ENCODE measurements around the gene RASSF8. TPM values are rescaled to one million over a fixed set of nuclear protein-coding genes. Genes with fewer than 3 reads are reported as not detected.
"Not testable (repeated sequence)": the region's sequence is repeated elsewhere in the genome, so short reads cannot be mapped to it uniquely, and the experiment has no call there.

RASSF8 gene
- total RNA-seq, 1 experiment from 2014 or later, result 22.4 TPM

GRCh38 chr12:26043135-26044006 is 84.9 kb downstream of the RASSF8 start:
- Histone ChIP-seq H3K4me1 (0 out of 2 replicates have a peak, but pooled peaks cover 2% of the 10 kb centered on the region), H3K4me3 (no peak overlapping the region), H3K36me3 (no peaks in the 10 kb centered on the region), H3K9me3 (replicated peaks) (no peaks in the 10 kb centered on the region), H3K27ac (no peak overlapping the region), H3K27me3 (no peaks in the 10 kb centered on the region)
- DNase-seq, result no peak

GRCh38 chr12:26044007-26044394 is 85.5 kb downstream of the RASSF8 start:
- no peak overlapping the region for H3K27ac ChIP-seq
- no peaks in the 10 kb centered on the region for H3K9me3 ChIP-seq (replicated peaks)

GRCh38 chr12:26044592-26044991 is 86.1 kb downstream of the RASSF8 start:
- Histone ChIP-seq H3K9me3 (replicated peaks) (no peaks in the 10 kb centered on the region), H3K4me1 (0 out of 2 replicates have a peak, but pooled peaks cover 2% of the 10 kb centered on the region), H3K4me3 (no peak overlapping the region), H3K36me3 (no peaks in the 10 kb centered on the region), H3K27ac (no peak overlapping the region), H3K27me3 (no peaks in the 10 kb centered on the region)
- DNase-seq, result no peak

More at GRCh38 chr12:26044007-26044394, 85.5 kb downstream of the RASSF8 start:
- no peaks in the 10 kb centered on the region for H3K36me3 ChIP-seq
- H3K4me1 ChIP-seq, result 0 out of 2 replicates have a peak, but pooled peaks cover 2% of the 10 kb centered on the region
- no peaks in the 10 kb centered on the region for H3K27me3 ChIP-seq
- no peak overlapping the region for H3K4me3 ChIP-seq
- no peak for DNase-seq

GRCh38 chr12:26046203-26046602 is 87.7 kb downstream of the RASSF8 start:
- no peaks in the 10 kb centered on the region for H3K27me3 ChIP-seq
- no peaks in the 10 kb centered on the region for H3K9me3 ChIP-seq (replicated peaks)
- 0 out of 2 replicates have a peak, but pooled peaks cover 2% of the 10 kb centered on the region for H3K4me1 ChIP-seq
- H3K4me3 ChIP-seq, result no peak overlapping the region
- no peaks in the 10 kb centered on the region for H3K36me3 ChIP-seq
- no peak overlapping the region for H3K27ac ChIP-seq
- no peak for DNase-seq

GRCh38 chr12:26046906-26047305 is 88.4 kb downstream of the RASSF8 start:
- H3K27ac ChIP-seq, result no peak overlapping the region
- 0 out of 2 replicates have a peak, but pooled peaks cover 2% of the 10 kb centered on the region for H3K4me1 ChIP-seq
- no peak overlapping the region for H3K4me3 ChIP-seq
- H3K27me3 ChIP-seq, result no peaks in the 10 kb centered on the region
- no peaks in the 10 kb centered on the region for H3K36me3 ChIP-seq
- no peaks in the 10 kb centered on the region for H3K9me3 ChIP-seq (replicated peaks)
- no peak for DNase-seq

GRCh38 chr12:26047401-26048226 is 89.1 kb downstream of the RASSF8 start:
- Histone ChIP-seq H3K4me3 (no peak overlapping the region), H3K27me3 (no peaks in the 10 kb centered on the region), H3K36me3 (no peaks in the 10 kb centered on the region), H3K4me1 (no peaks in the 10 kb centered on the region), H3K9me3 (replicated peaks) (no peaks in the 10 kb centered on the region), H3K27ac (no peak overlapping the region)
- DNase-seq, result no peak

GRCh38 chr12:26052652-26053051 is 94.2 kb downstream of the RASSF8 start:
- no peak for DNase-seq
- Histone ChIP-seq H3K4me1 (no peaks in the 10 kb centered on the region), H3K36me3 (no peaks in the 10 kb centered on the region), H3K27me3 (no peaks in the 10 kb centered on the region), H3K27ac (no peak overlapping the region), H3K9me3 (replicated peaks) (no peaks in the 10 kb centered on the region), H3K4me3 (no peak overlapping the region)

- Histone ChIP-seq H3K4me3 (no peak overlapping the region), H3K4me1 (no peaks in the 10 kb centered on the region), H3K9me3 (replicated peaks) (no peaks in the 10 kb centered on the region), H3K27me3 (no peaks in the 10 kb centered on the region), H3K27ac (no peak overlapping the region), H3K36me3 (no peaks in the 10 kb centered on the region)
- DNase-seq, result no peak
Observed at GRCh38 chr12:26054383-26054782, 95.9 kb downstream of the RASSF8 start.

GRCh38 chr12:26055087-26055486 is 96.6 kb downstream of the RASSF8 start:
- Histone ChIP-seq H3K27me3 (no peaks in the 10 kb centered on the region), H3K36me3 (no peaks in the 10 kb centered on the region), H3K9me3 (replicated peaks) (no peaks in the 10 kb centered on the region), H3K27ac (no peak overlapping the region), H3K4me1 (no peaks in the 10 kb centered on the region), H3K4me3 (no peak overlapping the region)
- no peak for DNase-seq

- DNase-seq, result no peak
Observed at GRCh38 chr12:26056335-26056734, 97.9 kb downstream of the RASSF8 start.

GRCh38 chr12:26057271-26057670 is 98.8 kb downstream of the RASSF8 start:
- H3K27me3 ChIP-seq; H3K9me3 ChIP-seq (replicated peaks); H3K4me3 ChIP-seq; H3K4me1 ChIP-seq; DNase-seq; H3K36me3 ChIP-seq; H3K27ac ChIP-seq: not testable (repeated sequence)

More at GRCh38 chr12:26056335-26056734, 97.9 kb downstream of the RASSF8 start:
- no peaks in the 10 kb centered on the region for H3K36me3 ChIP-seq
- no peak overlapping the region for H3K4me3 ChIP-seq
- H3K4me1 ChIP-seq, result no peaks in the 10 kb centered on the region
- H3K27me3 ChIP-seq, result no peaks in the 10 kb centered on the region
- H3K27ac ChIP-seq, result no peak overlapping the region
- H3K9me3 ChIP-seq (replicated peaks), result no peaks in the 10 kb centered on the region

- Histone ChIP-seq H3K27ac (no peak overlapping the region), H3K4me1 (no peaks in the 10 kb centered on the region), H3K36me3 (no peaks in the 10 kb centered on the region), H3K27me3 (no peaks in the 10 kb centered on the region), H3K4me3 (no peak overlapping the region), H3K9me3 (replicated peaks) (no peaks in the 10 kb centered on the region)
- DNase-seq, result no peak
Observed at GRCh38 chr12:26058308-26058707, 99.8 kb downstream of the RASSF8 start.

- no peak for DNase-seq
- no peak overlapping the region for H3K27ac ChIP-seq
- no peaks in the 10 kb centered on the region for H3K9me3 ChIP-seq (replicated peaks)
- no peaks in the 10 kb centered on the region for H3K27me3 ChIP-seq
- H3K36me3 ChIP-seq, result no peaks in the 10 kb centered on the region
- no peaks in the 10 kb centered on the region for H3K4me1 ChIP-seq
- no peak overlapping the region for H3K4me3 ChIP-seq
Observed at GRCh38 chr12:26058818-26059217, 100.3 kb downstream of the RASSF8 start.

- Histone ChIP-seq H3K4me1 (no peaks in the 10 kb centered on the region), H3K27me3 (no peaks in the 10 kb centered on the region), H3K9me3 (replicated peaks) (no peaks in the 10 kb centered on the region), H3K4me3 (no peak overlapping the region), H3K27ac (no peak overlapping the region), H3K36me3 (no peaks in the 10 kb centered on the region)
- DNase-seq, result no peak
Observed at GRCh38 chr12:26062006-26062405, 103.5 kb downstream of the RASSF8 start.

GRCh38 chr12:26062566-26062965 is 104.1 kb downstream of the RASSF8 start:
- Histone ChIP-seq H3K27ac (no peak overlapping the region), H3K9me3 (replicated peaks) (no peaks in the 10 kb centered on the region), H3K27me3 (no peaks in the 10 kb centered on the region), H3K4me3 (no peak overlapping the region), H3K36me3 (no peaks in the 10 kb centered on the region), H3K4me1 (no peaks in the 10 kb centered on the region)
- peak in 1 of 2 experiments; percentile 6 for DNase-seq

All from SJCRH30 (cell line).